ENCODE data around the gene PYY.

PYY gene

GRCh38 chr17:43912635-43913304 is 41.0 kb downstream of the PYY start:
- DNase-seq: no peak

- no peak for DNase-seq
These were observed 41.8 kb downstream of the PYY start for GRCh38 chr17:43911904-43912303.

GRCh38 chr17:43909537-43910231 is 44.1 kb downstream of the PYY start:
- DNase-seq: no peak

- peak; percentile 23 to 37 for DNase-seq
These were observed 45.6 kb downstream of the PYY start for GRCh38 chr17:43907998-43908721.

GRCh38 chr17:43907425-43907981 is 46.2 kb downstream of the PYY start, which contains the start of gene MPP2:
Gene MPP2, minus strand, starts transcription at chr17:43907536. Its CDS starts 3,076 bp downstream, at chr17:43904460.
- DNase-seq: peak; percentile 30 to 41

- no peak for DNase-seq
These were observed 46.8 kb downstream of the PYY start for GRCh38 chr17:43906951-43907424.

GRCh38 chr17:43905985-43906852 is 47.5 kb downstream of the PYY start:
- peak in 1 of 2 donors; percentile 16 for DNase-seq

GRCh38 chr17:43905400-43905984 is 48.2 kb downstream of the PYY start:
- DNase-seq: no peak

Measured in stimulated activated CD4-positive, alpha-beta T cell treated with anti-CD3 and anti-CD28 coated beads, Interleukin-2, amount 100 ng/mL, for 48 hours (primary cell).